Cardiac muscle cell (in vitro differentiated cells and primary cell): ENCODE results near the gene KCNN3. TPM values are rescaled to one million over a fixed set of nuclear protein-coding genes. Genes with fewer than 3 reads are reported as not detected.

Experiments used
- DNase-seq, 2 donors: peaks; one replicate each; pipeline versions ENCODE4 v3.0.0 to v3.0.0-alpha.2; 2010 to 2017; ENCODE audit warnings: low read depth in 1 of 2, low spot score in 1 of 2
- H3K27ac ChIP-seq: fragments of 200-600 bp; sonication (generic); 2 replicates; pipeline ENCODE4 v1.5.1; 2016
- H3K27me3 ChIP-seq: fragments of 200-600 bp; sonication (generic); 2 replicates; pipeline ENCODE4 v1.6.0; 2016; ENCODE audit warnings: control low read depth
- H3K36me3 ChIP-seq: fragments of 200-600 bp; sonication (generic); 2 replicates; pipeline ENCODE4 v1.5.1; 2016; ENCODE audit warnings: control low read depth
- H3K4me1 ChIP-seq: fragments of 200-600 bp; sonication (generic); 2 replicates; pipeline ENCODE4 v1.8.1; 2017; ENCODE audit warnings: low read depth, mild to moderate bottlenecking, mixed run types
- H3K4me3 ChIP-seq: fragments of 200-600 bp; sonication (generic); 2 replicates; pipeline ENCODE4 v1.5.1; 2016; ENCODE audit warnings: mild to moderate bottlenecking
- H3K9me3 ChIP-seq: fragments of 200-600 bp; sonication (generic); 2 replicates; pipeline ENCODE4 v1.5.1; 2017; ENCODE audit warnings: low read depth, mild to moderate bottlenecking, control low read depth
- CTCF ChIP-seq: IDR thresholded peaks from 2 replicates; pipeline ENCODE4 v1.5.1; 2012; ENCODE audit warnings: low read depth, mild to moderate bottlenecking, low read length
- polyA plus RNA-seq: library from polyadenylated mRNA; unstranded; fragments of >200 nt; fragmentation: Nextera tagmentation; extraction: Ambion mirVana; gene quantifications from 2 replicates; pipeline ENCODE4 v1.2.1, GENCODE V29; 2016
- total RNA-seq: library from RNA; depleted of rRNA; stranded (reverse); fragments of >200 nt; gene quantifications from 2 replicates; pipeline ENCODE4 v1.2.3, GENCODE V29; 2016

Gene KCNN3
- total and polyA plus RNA-seq, 2 experiments from 2014 or later, result 1.5 to 2.9 TPM

GRCh38 chr1:154833209-154833608, 36.9 kb downstream of the KCNN3 start:
- H3K4me3 ChIP-seq, result no peak overlapping the region
- peaks cover 14% of the 10 kb centered on the region for H3K4me1 ChIP-seq
- no peaks in the 10 kb centered on the region for H3K9me3 ChIP-seq
- H3K27ac ChIP-seq, result peak overlapping the region; percentile 48
- no peaks in the 10 kb centered on the region for H3K27me3 ChIP-seq
- no peak for DNase-seq
- no peaks in the 10 kb centered on the region for H3K36me3 ChIP-seq
- TF ChIP-seq CTCF, result no peak

- Histone ChIP-seq H3K36me3 (no peaks in the 10 kb centered on the region), H3K27me3 (no peaks in the 10 kb centered on the region), H3K4me1 (peaks cover 14% of the 10 kb centered on the region), H3K27ac (peak overlapping the region; percentile 48), H3K9me3 (no peaks in the 10 kb centered on the region), H3K4me3 (no peak overlapping the region)
- TF ChIP-seq CTCF, result no peak
- no peak for DNase-seq
Measured at GRCh38 chr1:154832384-154832783, 37.7 kb downstream of the KCNN3 start.

GRCh38 chr1:154831462-154831861, 38.6 kb downstream of the KCNN3 start:
- no peaks in the 10 kb centered on the region for H3K36me3 ChIP-seq
- no peak overlapping the region for H3K27ac ChIP-seq
- H3K4me1 ChIP-seq, result peaks cover 14% of the 10 kb centered on the region
- H3K4me3 ChIP-seq, result no peak overlapping the region
- no peak for DNase-seq
- TF ChIP-seq CTCF, result no peak
- no peaks in the 10 kb centered on the region for H3K9me3 ChIP-seq
- H3K27me3 ChIP-seq, result no peaks in the 10 kb centered on the region

- DNase-seq, result no peak
- H3K36me3 ChIP-seq, result no peaks in the 10 kb centered on the region
- H3K4me1 ChIP-seq, result peaks cover 14% of the 10 kb centered on the region
- no peaks in the 10 kb centered on the region for H3K9me3 ChIP-seq
- no peak overlapping the region for H3K4me3 ChIP-seq
- no peaks in the 10 kb centered on the region for H3K27me3 ChIP-seq
- TF ChIP-seq CTCF, result no peak
- H3K27ac ChIP-seq, result no peak overlapping the region
Measured at GRCh38 chr1:154829062-154829461, 41.0 kb downstream of the KCNN3 start.

GRCh38 chr1:154824179-154825000, 45.7 kb downstream of the KCNN3 start:
- Histone ChIP-seq H3K9me3 (no peaks in the 10 kb centered on the region), H3K27ac (no peak overlapping the region)
- TF ChIP-seq CTCF, result no peak

More at GRCh38 chr1:154824179-154825000, 45.7 kb downstream of the KCNN3 start:
- no peaks in the 10 kb centered on the region for H3K36me3 ChIP-seq
- H3K4me3 ChIP-seq, result no peak overlapping the region
- DNase-seq, result no peak
- H3K4me1 ChIP-seq, result no peaks in the 10 kb centered on the region
- no peaks in the 10 kb centered on the region for H3K27me3 ChIP-seq
